ENCODE measurements around the gene ARHGAP21.
"Not testable (repeated sequence)": the region's sequence is repeated elsewhere in the genome, so short reads cannot be mapped to it uniquely, and the experiment has no call there.

Gene ARHGAP21

GRCh38 chr10:24639124-24639523, 84.6 kb downstream of the ARHGAP21 start:
- no peak overlapping the region for H3K4me3 ChIP-seq (replicated peaks; ENCODE audit: low read depth, low read length)
- DNase-seq (ENCODE audit: low read depth), result no peak
- TF ChIP-seq CTCF (IDR thresholded peaks at IDR 0.05; ENCODE audit: low read length, missing control alignments), result no peak

- no peak overlapping the region for H3K4me3 ChIP-seq (replicated peaks; ENCODE audit: low read depth, low read length)
- no peak for TF ChIP-seq CTCF (IDR thresholded peaks at IDR 0.05; ENCODE audit: low read length, missing control alignments)
- no peak for DNase-seq (ENCODE audit: low read depth)
These were observed 97.9 kb downstream of the ARHGAP21 start for GRCh38 chr10:24625778-24626177.

GRCh38 chr10:24623383-24623782, 100.3 kb downstream of the ARHGAP21 start:
- TF ChIP-seq CTCF (IDR thresholded peaks at IDR 0.05; ENCODE audit: low read length, missing control alignments), result no peak
- DNase-seq (ENCODE audit: low read depth), result no peak
- no peak overlapping the region for H3K4me3 ChIP-seq (replicated peaks; ENCODE audit: low read depth, low read length)

GRCh38 chr10:24622781-24623301, 100.8 kb downstream of the ARHGAP21 start:
- peak; percentile 48 for DNase-seq (ENCODE audit: low read depth)
- TF ChIP-seq CTCF (IDR thresholded peaks at IDR 0.05; ENCODE audit: low read length, missing control alignments), result no peak
- no peak overlapping the region for H3K4me3 ChIP-seq (replicated peaks; ENCODE audit: low read depth, low read length)

- H3K4me3 ChIP-seq (replicated peaks; ENCODE audit: low read depth, low read length); DNase-seq (ENCODE audit: low read depth): not testable (repeated sequence)
These were observed 102.5 kb downstream of the ARHGAP21 start for GRCh38 chr10:24621035-24621795.

GRCh38 chr10:24619994-24620310, 103.7 kb downstream of the ARHGAP21 start:
- DNase-seq (ENCODE audit: low read depth); H3K4me3 ChIP-seq (replicated peaks; ENCODE audit: low read depth, low read length): not testable (repeated sequence)

GRCh38 chr10:24619291-24619993, 104.2 kb downstream of the ARHGAP21 start:
- not testable (repeated sequence) for DNase-seq (ENCODE audit: low read depth); H3K4me3 ChIP-seq (replicated peaks; ENCODE audit: low read depth, low read length)

GRCh38 chr10:24618401-24618800, 105.3 kb downstream of the ARHGAP21 start:
- no peak for TF ChIP-seq CTCF (IDR thresholded peaks at IDR 0.05; ENCODE audit: low read length, missing control alignments)
- no peak overlapping the region for H3K4me3 ChIP-seq (replicated peaks; ENCODE audit: low read depth, low read length)
- DNase-seq (ENCODE audit: low read depth), result no peak
